Fibroblast of lung (primary cell): ENCODE results near the gene WDSUB1.

ENCODE experiments used
- CTCF ChIP-seq, 2 donors: IDR thresholded peaks in 1 of 2; conservative IDR thresholded peaks in 1 of 2; 1 replicate in 1 of 2; 2 replicates in 1 of 2; pipeline ENCODE4 v1.5.1; 2011 to 2012; ENCODE audit warnings: low read length in 2 of 2, control low read depth in 1 of 2, inconsistent platforms in 1 of 2, low read depth in 1 of 2, mild to moderate bottlenecking in 1 of 2
- EZH2 ChIP-seq: IDR thresholded peaks from 2 replicates; pipeline ENCODE4 v1.5.1; 2012; ENCODE audit warnings: low read length, control low read depth, mild to moderate bottlenecking; ENCODE audit errors: missing control alignments

- TF ChIP-seq CTCF (conservative IDR thresholded peaks at IDR 0.05 in 1 of 2, IDR thresholded peaks at IDR 0.05 in 1 of 2; ENCODE audit: low read depth in 1 of 2, low read length in 2 of 2) (no peak), EZH2 (no peak)
Measured at GRCh38 chr2:159187106-159187505, 99.4 kb downstream of the WDSUB1 start.
